Transverse colon (tissue), 4 donors: ENCODE data around the gene CLIC5.

Source experiments
- EP300 ChIP-seq: sonication (generic); formaldehyde crosslinking; IDR thresholded peaks from one replicate; pipeline ENCODE4 v1.6.1; 2017; ENCODE audit warnings: antibody characterized with exemption, low read depth
- POLR2AphosphoS5 ChIP-seq, 3 donors: sonication (generic); formaldehyde crosslinking; IDR thresholded peaks; one replicate each; pipeline ENCODE4 v1.6.1; 2016; ENCODE audit warnings: antibody characterized with exemption in 3 of 3
- TF ChIP-seq, protein P1 (sequence below), 5 experiments: fragments of 200-600 bp in 3 of 5; fragments of 450-650 bp in 2 of 5; sonication (generic) in 3 of 5; IDR thresholded peaks; 1 replicate in 2 of 5; 2 replicates in 3 of 5; pipeline ENCODE4 v1.5.1; 2016 to 2017; ENCODE audit warnings: antibody characterized with exemption in 5 of 5, inconsistent platforms in 3 of 5, mild to moderate bottlenecking in 2 of 5, moderate library complexity in 1 of 5

DNA sequence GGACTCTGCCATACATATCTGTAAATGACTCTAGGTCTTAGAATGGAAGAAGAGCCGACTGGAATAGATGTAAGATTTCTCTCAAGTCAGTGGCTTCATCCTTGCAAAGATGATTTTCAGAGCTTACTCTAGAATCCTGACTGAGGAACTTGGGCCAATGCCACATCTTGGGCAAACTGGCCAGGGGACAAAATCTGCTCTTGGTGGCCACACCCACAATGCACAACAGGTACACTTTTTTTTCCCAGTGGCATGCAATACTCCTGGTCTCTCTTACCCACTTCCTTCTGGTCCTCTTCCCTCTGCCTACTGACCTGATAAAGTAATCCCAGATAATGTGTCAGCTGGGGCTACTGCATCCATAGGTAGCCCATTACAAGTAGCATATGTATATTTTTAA is 13.4 kb downstream of the CLIC5 start:
- TF ChIP-seq EP300 (no peak), POLR2AphosphoS5 (IDR thresholded peaks at IDR 0.05) (no peak)
- TF ChIP-seq, protein P1, sequence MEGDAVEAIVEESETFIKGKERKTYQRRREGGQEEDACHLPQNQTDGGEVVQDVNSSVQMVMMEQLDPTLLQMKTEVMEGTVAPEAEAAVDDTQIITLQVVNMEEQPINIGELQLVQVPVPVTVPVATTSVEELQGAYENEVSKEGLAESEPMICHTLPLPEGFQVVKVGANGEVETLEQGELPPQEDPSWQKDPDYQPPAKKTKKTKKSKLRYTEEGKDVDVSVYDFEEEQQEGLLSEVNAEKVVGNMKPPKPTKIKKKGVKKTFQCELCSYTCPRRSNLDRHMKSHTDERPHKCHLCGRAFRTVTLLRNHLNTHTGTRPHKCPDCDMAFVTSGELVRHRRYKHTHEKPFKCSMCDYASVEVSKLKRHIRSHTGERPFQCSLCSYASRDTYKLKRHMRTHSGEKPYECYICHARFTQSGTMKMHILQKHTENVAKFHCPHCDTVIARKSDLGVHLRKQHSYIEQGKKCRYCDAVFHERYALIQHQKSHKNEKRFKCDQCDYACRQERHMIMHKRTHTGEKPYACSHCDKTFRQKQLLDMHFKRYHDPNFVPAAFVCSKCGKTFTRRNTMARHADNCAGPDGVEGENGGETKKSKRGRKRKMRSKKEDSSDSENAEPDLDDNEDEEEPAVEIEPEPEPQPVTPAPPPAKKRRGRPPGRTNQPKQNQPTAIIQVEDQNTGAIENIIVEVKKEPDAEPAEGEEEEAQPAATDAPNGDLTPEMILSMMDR (IDR thresholded peaks at IDR 0.05), result no peak
